Measurements from ENCODE around the gene CLN6.
"Not testable (repeated sequence)": the region's sequence is repeated elsewhere in the genome, so short reads cannot be mapped to it uniquely, and the experiment has no call there.

Gene CLN6

DNA sequence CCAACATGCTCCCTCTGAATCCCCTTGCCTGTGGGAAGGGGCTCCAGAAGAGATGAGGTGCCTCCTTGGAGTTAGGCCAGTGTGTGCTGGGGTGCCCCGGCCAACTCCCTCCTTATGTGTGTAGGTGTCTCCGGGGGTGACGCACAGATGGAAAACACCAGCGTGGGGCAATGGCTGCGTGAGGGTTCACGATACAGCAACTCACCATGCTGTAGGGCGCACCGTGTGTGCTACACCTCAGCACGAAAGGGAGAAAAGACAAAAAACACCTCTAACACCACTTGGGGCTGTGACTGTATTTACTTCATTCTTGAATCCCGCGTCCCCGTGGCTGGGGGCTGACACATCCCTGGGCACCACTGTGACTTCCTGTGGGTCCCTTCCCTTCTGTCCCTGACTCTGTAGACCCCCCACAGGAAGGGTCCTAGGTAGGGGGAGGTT is 22.8 kb downstream of the CLN6 start:
- no peak for DNase-seq (ENCODE audit: low read depth)

DNA sequence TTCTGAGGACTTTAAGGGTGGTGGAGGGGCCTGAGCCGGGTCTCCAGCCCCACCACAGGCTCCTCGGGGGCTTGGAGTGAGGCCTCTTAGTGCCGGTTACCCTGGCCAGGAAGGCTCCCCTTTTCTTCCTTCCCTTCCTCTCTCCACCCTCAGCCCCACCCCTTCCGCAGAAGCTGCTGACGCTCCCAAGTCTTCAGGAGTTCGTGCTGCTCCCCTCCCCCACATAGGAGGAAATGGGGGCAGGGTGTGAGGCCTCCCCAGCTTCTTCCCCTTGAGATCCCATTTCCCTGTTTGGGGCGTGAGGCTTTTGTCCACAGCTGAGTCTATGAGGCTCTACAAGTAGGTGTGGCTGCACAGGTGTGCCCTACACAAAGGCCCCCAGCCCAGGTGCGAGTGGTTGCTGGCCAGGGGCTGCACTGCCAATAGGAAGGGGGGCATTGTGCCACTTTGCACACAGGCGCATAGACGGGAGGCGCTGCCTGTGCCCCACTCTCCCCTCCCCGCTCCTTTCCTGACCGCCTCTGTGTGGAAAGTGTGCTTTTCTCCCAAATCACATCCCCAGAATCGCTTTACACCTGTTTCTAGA is 23.5 kb downstream of the CLN6 start:
- DNase-seq (ENCODE audit: low read depth) = no peak

DNA sequence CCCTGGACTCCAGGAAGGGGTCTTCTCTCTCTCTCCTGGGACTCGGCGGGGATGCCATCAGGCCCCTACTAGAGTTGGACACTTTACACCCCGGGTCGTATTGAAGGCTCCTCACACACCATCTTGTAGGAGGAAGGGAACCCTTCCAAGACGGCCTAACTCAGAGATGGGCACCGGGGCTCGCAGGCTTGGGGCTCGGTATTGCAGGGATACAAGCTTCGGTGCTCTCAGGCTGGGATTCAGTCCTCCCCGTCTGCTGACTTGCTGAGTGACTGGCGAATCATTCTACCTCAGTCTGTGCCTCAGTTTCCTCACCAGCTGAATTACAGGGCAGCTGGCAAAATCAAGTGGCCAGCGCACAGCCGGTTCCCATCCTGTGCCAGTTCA is 24.0 kb downstream of the CLN6 start:
- DNase-seq (ENCODE audit: low read depth) = no peak

DNA sequence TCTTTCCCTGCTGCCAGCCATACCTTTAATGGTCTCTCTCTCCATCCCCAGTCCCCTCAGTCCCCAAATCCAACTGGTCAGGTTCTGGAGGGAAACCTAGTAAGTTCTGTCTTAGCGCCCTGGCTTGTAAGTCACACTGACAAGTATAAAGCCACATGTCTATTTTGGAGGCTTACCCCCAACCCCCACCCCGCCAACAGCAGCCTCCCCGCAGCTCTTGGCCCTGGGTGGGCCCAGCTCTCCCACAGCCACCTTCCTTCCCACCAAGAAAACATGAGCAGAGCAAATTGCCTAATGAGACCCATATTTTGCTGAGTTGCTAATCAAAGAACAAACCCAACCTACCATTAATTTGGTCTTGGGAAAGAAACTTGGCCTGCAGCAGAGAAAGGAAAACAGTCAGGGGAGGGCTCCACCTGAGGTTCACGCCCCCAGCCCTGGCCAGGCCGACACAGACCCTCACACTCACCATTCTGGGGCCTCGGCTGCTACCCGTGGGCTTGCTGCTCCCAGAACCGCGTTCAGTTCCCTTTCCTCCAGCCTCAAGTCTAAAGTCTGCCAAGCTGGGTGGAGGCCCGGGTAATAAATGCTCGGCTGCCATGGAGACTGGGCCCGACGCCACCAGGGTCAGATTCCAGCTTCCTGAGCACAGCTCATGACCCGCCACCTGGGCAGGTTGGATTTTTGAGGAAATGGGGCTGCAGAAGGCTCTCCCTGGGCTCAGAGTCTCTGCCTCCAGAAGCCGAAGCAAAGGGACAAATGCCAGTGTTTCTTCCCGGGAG is 24.6 kb downstream of the CLN6 start, which contains the start of gene CALML4:
TSS of gene CALML4 (minus strand) at position 557 of the 782 bp plus-strand sequence. CDS start at position 472, 85 bp downstream.
- DNase-seq (ENCODE audit: low read depth) = no peak

DNA sequence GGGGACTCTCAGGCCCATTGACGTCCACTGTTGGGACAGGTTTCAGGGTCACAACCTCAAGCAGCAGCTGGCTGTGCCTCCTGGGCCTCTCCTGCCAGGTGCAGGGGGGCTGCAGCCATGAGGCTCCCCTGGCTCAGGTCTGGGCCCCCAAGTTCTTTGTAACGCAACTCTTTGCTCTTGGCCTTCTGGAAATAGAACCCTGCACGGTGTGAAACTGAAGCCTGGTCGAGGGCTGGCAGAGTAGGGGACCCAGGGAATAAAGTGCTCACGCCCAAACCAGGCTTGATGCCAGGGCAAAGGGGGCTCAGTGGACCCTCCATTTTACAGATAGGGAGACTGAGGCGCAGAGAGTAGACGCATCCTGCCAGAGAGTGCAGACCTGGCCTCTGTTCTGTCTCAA is 25.2 kb downstream of the CLN6 start:
- no peak for DNase-seq (ENCODE audit: low read depth)

DNA sequence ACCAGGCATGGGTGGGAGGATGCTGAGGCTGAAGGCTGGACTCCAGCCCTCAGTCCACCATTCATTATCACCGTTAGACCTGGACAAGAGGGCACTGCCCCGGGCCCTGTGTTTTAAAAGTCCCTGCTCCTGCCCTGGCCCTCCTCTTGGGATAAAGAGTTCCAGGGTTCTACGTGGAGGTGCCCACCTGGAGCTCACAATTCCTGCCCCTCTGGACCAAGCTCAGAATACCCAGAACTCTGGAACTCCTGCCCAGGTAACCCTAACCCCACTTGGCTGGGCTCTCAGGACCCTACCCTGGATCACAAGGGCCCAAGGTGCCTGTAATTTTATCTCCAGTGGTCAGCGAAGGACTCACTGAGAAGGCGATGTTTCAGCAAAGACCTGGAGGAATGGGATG is 25.6 kb downstream of the CLN6 start:
- DNase-seq (ENCODE audit: low read depth) = no peak

DNA sequence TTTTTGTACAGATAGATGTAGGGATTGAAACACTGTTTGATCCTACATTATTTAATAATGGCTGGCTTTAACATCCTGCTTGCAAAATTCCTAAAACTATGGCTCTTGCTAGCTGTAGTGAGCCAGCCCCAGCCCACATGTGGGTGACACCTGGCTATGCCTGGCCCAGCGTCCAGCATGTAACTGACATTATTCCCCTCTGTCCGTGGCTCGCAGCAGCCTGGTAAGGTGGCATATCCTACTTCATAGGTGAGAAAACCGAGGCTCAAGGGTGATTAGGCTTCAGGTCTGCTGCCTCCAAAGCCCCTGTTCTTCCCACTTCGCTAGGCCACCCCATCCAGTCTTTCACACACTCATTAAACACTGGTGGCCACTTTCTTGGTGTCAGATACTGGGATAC is 26.0 kb downstream of the CLN6 start:
- DNase-seq (ENCODE audit: low read depth) = no peak

DNA sequence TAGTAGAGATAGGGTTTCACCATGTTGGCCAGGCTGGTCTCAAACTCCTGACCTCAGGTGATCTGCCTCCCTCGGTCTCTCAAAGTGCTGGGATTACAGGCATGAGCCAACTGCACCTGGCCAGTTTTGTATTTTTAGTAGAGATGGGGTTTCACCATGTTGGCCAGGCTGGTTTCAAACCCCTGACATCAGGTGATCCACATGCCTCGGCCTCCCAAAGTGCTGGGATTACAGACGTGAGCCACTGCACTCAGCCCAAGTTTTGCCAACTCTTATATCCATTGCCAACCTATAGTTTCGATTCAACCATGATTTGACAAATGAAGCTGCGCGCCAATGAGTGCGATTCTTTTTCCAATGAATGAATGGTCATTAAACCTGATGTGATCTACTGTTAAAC is 26.5 kb downstream of the CLN6 start:
- DNase-seq (ENCODE audit: low read depth) = not testable (repeated sequence)

DNA sequence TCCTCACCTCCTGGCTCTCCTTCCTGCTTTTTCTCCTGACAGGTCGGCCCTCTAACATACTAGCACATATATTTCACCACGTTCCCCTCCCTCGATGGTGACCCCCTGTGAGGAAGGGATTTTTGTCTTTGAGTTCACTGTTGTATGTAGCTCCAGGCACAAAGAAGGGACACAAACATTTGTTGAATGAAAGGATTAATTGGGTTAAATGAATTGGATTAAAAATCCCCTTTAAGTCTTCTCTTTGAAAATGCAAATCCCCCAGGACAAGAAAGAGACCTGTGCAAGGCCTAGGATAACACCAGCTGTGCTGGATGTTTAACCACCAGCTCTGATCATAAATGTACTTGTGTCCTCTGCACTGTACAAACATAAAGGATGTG is 27.7 kb downstream of the CLN6 start:
- DNase-seq (ENCODE audit: low read depth) = no peak

DNA sequence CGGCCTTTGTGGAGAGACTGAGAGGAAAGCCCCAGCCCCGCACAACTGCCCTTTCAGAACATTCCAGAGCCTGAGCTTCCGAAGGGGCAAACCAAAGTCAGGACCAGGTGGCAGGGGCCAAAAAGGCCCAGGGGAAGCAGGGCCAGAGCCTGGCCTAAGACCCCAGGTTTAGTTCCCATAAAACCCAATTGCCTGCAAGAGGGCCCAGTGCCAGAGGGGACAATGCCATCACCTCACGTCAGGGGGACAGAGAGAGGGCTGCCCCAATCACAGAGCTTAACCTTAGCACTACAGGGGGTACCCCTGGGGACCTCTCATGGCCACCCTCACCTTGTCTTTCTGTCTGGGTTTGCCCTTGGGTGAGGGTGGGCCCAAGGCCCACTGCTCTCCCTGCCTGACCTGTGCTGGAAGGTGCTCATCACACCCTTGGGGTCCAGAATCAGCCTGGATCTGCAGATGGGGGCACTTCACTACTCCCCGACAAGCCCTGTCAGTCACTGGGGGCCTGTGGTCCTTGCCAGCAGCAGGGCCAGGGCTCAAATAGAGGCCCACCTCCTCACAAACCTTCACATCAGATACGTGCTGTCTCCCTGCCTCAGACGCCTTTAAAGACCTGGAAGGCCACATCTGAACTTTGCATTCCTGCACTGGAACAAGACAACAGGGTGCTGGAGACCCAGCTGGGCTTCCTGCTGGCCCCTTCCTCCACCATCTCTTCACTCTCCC is 28.2 kb downstream of the CLN6 start:
- no peak for DNase-seq (ENCODE audit: low read depth)

DNA sequence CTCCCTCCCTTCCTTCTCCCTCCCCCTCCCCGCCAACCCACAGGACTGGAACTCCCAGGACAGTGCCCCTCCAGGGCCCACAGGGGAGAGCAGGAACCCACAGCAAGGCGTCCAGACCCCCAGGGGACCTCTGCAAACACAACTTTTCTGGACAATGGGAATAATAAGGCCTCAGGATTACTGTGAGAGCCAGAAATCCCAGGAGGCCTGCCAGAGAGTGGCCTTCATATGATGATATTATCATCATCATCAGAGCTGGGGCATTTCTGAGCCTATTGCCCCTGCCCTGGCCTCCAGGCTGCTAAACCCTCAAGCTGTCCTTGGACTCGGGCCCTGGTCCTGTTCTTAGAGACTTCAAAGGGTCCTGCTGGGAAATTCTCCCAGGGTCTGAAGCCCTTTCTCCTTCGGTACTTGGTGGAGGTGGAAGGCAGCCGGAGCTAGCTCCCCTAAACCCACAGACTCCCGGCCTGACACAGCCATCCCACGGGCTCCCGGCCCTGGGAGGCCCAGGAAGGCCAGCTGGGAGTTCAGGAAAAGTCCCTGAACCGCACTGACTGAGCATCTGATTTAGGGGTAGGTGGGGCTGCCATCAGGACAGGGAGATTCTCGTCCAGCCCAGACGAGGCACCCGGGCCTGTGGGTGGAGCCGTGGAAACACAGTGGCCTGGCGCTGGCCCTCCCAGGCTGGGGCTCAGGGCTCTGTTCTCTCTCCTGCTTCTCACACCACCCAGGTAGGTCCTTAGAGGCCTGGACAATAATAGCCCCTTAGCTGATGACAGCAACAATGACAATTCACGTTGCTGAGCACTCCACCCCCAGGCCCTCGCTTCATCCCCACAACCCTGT is 29.3 kb downstream of the CLN6 start:
- DNase-seq (ENCODE audit: low read depth) = no peak

DNA sequence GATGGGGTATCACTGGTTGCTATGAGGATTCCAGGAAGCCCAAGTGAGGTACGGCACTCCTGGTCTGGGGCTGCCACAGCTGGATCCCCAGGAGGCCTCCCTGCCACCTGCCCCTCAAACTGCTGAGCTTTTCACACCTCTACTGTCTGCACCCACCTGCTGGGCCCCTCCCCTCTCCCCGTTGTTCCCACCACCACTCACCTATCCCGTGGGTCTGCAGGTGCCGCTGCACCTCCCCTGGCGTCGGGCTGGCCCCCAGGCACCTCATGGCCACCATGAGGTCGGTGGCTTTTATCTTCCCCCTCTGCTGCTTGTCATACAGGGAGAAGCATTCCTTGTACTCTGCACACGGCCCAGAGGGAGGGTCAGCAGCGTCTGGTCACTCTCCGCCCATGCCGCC is 30.2 kb downstream of the CLN6 start:
- no peak for DNase-seq (ENCODE audit: low read depth)

DNA sequence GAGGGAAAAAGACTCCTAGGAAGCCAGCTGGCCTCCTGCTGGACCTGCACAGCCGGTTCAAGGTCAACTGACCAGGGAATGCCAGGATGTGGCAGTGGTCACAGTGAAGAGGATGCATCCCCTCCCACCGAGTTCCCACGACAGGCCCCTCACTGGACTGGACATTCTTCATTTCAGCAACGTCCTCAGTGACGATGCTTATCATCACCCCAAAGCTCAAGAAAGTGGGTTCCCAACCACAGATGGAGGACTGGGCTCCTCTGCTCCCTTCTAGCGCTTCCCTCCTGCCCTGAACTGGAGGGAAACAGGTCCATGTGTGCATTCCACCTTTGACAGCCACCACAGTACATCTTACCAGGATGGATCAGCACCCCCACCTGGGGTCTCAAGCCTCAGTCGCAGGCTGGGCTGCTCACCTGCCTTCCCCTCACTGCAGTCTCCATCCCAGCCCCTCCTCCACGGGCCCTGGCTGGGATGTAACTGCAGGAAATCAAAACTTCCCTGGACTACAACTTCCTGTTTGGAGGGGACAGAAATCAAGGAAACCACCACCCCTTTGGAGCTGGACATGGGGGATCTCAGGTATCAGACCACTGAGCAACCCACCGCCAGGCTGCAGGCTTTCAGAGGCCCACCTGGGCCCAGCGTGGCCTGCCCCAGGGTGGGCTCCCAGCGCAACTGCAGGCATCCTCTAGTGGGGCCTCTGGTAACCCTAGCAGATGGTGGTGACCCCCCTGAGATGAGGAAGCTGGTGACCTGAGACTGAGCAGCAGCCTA is 31.7 kb downstream of the CLN6 start:
- DNase-seq (ENCODE audit: low read depth) = no peak

DNA sequence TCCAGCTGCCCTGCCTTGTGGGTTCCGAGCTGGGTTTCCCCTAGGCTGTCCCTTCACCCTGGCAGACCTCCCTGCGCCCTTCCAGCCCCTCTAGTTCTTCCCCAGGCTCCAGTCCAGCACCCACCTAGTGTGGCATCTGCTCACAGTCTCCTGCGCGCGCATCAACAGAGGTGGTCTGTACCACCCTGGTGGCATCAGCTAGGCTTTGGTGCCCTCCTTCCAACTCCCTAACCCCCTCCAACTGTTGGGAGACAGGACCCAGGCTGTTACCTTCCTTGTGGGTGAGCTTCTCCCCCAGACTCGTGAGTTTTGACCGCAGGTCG is 32.4 kb downstream of the CLN6 start:
- DNase-seq (ENCODE audit: low read depth) = no peak

DNA sequence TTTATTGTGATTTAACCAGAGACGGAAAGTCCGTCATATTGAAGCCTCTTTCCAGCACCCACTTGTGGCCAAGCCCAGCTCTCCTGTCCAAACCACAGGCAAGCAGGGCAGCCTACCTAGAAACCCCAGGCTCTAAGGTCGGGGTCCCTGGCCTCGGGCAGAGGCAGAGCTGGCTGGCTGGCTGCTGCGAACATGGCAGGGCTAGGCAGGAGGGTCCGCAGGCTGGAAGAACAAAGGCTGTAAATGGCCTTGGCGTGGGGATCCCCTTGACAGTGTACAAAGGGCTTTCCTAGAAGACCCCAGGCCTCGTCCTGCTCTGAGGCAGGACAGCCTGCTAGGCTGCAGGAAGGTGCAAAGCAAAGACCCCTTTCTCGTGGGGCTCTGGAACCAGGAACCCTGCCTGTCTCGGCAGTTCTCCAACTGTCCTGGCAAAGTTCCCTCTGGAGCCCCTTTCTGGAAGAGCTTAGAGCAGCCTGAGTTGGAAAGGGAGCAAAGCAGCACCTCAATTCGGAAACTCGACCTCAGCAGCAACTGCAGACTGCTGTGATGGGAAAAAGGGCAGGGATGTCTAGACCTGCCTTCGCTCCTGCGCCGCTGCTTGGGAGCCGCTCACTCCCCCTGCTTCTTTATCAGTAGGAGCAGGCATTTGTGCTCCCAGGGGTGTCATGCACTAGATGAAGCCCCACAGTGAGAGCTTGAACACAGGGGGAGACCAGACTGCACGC is 32.9 kb downstream of the CLN6 start:
- no peak for DNase-seq (ENCODE audit: low read depth)

DNA sequence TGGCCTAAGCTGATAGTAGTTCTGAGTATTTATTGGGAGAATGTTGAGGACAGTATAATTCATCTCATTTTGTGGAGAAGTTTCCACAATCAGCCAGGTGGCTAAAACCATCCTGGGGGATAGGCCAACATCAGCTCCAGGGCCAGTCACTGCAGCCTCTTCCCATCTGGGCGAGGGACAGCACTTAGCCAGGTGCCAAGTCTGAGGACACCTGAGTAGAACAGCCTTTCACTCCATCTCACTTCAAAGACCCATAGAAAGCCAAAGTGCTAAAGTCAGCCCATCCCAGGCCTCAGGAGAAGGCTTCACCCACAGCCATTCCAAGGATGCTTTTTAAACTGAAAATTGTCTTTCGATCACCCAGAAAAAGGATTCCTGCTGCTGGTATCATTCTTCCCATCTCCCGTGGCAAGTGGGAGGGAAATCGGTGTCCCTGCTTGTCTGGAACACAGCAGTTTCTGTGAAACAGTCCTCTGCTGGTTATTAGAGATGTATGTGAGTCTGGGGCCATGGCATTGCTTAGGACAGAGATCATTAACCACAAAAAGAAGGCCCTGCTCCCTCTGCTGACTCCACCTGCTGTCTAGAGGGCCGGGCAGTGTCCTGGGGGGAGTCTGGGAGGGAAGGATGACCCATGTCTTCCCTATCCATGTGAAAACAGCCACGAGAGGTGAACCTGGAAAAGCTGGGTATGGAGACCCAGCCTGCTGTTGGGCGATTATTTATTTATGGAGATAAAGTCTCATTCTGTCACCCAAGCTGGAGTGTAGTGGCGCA is 34.0 kb downstream of the CLN6 start:
- DNase-seq (ENCODE audit: low read depth) = no peak

DNA sequence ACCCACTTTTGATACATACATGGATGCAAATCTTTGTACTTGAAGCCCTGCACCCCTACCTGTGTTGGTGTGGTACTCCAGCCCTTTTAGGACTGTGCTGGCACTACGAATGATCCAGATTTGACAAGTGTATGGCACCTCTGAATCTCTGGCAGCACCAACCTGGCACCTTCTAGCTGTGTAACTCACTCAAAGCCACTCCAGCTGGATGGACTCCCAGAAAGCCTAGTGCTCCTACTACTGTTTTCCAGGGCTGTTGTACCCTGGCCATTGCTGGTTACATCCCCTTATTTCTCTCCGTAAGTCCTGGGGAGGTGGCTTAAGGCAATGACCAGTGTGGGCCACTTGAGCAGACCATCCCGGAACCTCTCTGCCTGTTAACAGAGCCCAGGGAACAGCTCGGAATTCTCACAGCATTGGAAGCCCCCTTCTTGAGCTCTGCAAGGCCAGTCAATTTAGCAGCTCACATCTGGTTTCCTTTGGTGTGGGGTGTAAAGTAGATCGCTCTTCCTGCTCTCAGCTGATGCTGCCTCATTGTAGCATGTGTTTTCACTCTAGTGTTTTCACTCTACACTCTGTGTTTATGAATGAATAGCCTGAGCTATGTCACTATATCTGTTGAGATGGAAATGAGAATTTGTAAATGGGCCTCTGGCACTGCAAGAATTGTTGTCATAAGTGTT is 36.6 kb downstream of the CLN6 start:
- no peak for DNase-seq (ENCODE audit: low read depth)

DNA sequence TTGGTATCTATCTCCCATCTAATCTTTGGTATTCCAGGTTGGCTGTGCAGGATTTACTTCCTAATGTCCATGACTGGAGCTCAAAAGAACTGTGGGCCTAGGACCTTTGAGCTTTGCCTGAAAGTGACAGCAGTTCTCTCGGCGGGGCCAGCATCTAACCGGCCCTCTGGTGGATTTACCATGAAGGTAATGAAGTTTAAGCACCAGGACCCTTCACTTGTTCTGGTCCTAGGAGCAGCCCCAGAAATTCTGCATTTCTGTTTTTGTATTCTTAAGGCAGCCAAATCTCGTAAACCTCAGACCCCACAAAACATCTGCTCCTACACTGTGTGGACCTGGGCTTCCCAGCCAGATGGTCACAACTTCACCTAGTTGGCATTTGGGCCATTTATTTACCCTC is 37.4 kb downstream of the CLN6 start:
- DNase-seq (ENCODE audit: low read depth) = no peak

DNA sequence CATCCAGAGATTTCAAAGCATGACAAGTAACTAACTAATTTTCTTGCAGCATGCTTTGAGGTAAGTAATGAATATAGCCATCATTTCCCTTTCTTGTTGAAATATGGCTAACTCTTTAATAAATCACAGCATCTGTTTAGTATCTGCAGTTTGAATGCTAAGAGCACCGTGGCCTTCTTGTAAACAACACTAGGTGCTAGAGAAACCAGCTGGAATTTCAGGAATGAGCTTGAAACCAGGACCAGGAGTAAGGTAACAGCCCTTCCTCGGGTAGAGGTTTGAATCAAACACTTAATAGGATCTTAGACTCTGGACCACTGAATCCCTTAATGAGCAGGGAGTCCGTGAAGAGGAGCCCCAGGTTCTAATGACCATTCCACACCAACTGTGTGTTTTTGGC is 38.0 kb downstream of the CLN6 start:
- no peak for DNase-seq (ENCODE audit: low read depth)

DNA sequence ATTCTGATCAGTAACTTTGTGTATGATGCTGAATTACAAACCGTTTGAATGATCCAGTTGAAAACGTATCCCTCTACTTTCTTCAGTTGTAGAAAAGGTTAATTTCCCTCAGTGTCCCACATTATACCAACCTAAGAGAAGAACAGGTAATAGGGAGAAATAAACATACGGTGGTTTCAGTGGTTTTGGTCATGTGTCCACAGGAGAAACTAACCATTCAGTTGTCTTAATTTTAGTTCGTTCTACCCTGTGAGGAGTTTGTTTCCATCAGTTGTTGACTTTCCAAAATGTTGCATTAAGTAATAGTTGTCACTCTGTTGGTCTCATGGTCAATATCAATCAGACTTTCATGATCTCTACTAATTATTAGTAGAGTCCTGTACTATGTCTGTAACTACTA is 39.5 kb downstream of the CLN6 start:
- DNase-seq (ENCODE audit: low read depth) = no peak

Measured in stimulated activated CD8-positive, alpha-beta memory T cell treated with anti-CD3 and anti-CD28 coated beads, Interleukin-7, amount 100 ng/mL, for 24 hours (primary cell).